Measurements from ENCODE around the gene PDZD7. TPM values are rescaled to one million over a fixed set of nuclear protein-coding genes. Genes with fewer than 3 reads are reported as not detected.

Gene PDZD7
- total and polyA plus RNA-seq, 8 donors = 0.20 to 2.4 (median 0.76) TPM; not detected in 4

DNA sequence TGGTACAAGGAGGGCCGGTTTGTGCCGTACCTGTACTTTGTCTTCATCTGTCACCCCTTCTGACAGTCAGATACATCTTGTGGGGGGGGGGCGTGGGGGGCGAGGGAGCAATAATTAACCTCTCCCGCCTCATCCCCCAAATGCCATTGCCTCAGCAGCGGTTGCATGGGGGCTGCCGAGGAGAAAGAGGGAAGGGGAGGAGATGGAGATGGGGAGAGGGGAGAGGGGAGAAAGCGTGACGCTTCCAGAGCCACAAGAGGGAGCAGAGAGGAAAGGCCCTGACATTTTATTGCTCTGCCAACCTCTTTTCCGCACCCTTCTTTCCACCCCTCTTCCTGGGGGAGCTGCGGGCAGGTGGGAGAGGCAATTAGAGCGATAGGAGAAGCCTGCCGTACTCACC, 42.7 kb upstream of the PDZD7 start:
- no peak overlapping the region for H3K27ac ChIP-seq
- WGBS, 5 donors = 5 to 14% (median 7%) methylated on average over 13 of the region's 13 CpGs
- no peak overlapping the region for H3K4me3 ChIP-seq
- H3K4me1 ChIP-seq = peaks cover 0 to 13% (median 5%) of the 10 kb centered on the region in 4 donors
- H3K27me3 ChIP-seq = peaks cover 0 to 63% (median 28%) of the 10 kb centered on the region in 3 donors
- TF ChIP-seq, protein P1, sequence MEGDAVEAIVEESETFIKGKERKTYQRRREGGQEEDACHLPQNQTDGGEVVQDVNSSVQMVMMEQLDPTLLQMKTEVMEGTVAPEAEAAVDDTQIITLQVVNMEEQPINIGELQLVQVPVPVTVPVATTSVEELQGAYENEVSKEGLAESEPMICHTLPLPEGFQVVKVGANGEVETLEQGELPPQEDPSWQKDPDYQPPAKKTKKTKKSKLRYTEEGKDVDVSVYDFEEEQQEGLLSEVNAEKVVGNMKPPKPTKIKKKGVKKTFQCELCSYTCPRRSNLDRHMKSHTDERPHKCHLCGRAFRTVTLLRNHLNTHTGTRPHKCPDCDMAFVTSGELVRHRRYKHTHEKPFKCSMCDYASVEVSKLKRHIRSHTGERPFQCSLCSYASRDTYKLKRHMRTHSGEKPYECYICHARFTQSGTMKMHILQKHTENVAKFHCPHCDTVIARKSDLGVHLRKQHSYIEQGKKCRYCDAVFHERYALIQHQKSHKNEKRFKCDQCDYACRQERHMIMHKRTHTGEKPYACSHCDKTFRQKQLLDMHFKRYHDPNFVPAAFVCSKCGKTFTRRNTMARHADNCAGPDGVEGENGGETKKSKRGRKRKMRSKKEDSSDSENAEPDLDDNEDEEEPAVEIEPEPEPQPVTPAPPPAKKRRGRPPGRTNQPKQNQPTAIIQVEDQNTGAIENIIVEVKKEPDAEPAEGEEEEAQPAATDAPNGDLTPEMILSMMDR (IDR thresholded peaks at IDR 0.05) = no peak
- no peak for TF ChIP-seq POLR2A (IDR thresholded peaks at IDR 0.05)
- TF ChIP-seq POLR2AphosphoS5 (IDR thresholded peaks at IDR 0.05) = no peak
- no peak for TF ChIP-seq EP300 (IDR thresholded peaks at IDR 0.05)
- H3K36me3 ChIP-seq = no peaks in the 10 kb centered on the region
- DNase-seq = no peak
- no peaks in the 10 kb centered on the region for H3K9me3 ChIP-seq
- intact Hi-C loops (cut with DNase I; ENCODE audit: low total_unique reads) = no loop called here

- 41 to 61% (median 50%) methylated on average over 9 of the region's 9 CpGs for WGBS, 5 donors
- no peak for DNase-seq
- H3K36me3 ChIP-seq = no peaks in the 10 kb centered on the region
- TF ChIP-seq, protein P1 (IDR thresholded peaks at IDR 0.05) = no peak
- no peak overlapping the region for H3K27ac ChIP-seq
- intact Hi-C loops (cut with DNase I; ENCODE audit: low total_unique reads) = no loop called here
- H3K4me3 ChIP-seq = no peak overlapping the region
- H3K4me1 ChIP-seq = peaks cover 0 to 13% (median 5%) of the 10 kb centered on the region in 4 donors
- no peaks in the 10 kb centered on the region for H3K9me3 ChIP-seq
- peaks cover 0 to 59% (median 28%) of the 10 kb centered on the region in 3 donors for H3K27me3 ChIP-seq
Measured at GRCh38 chr10:101072923-101073322, 42.0 kb upstream of the PDZD7 start.

DNA sequence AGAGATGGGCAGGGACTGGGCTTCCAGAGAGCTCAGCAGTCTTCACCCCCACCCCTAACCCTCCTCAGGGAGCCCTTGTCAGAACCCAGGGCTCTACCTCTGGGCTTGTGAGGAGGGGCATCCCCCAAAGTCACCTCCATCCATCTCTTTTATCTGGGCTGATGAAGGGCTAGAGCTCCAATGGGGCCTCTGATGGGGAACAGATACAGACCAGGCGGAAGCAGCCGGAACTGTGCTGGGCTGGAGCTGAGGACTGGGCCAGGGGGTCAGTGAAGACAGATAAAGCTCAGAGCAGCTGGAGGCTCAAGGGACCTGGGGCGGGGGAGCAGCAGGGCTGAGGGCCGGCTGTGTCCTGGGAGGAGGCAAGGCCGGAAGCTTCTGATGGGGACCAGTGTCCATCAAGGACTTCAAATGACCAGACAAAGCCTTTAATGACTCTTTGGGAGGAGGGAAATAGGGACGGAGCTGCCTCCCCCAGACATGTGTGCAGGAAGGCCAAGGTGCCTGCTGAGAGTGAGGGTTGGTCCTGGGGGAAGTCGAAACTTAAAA, 41.0 kb upstream of the PDZD7 start:
- Histone ChIP-seq H3K27ac (peak overlapping the region in 1 of 5 donors; percentile 18), H3K27me3 (peaks cover 0 to 62% (median 28%) of the 10 kb centered on the region in 3 donors), H3K36me3 (no peaks in the 10 kb centered on the region), H3K4me1 (peaks cover 8 to 21% (median 14%) of the 10 kb centered on the region in 4 donors), H3K9me3 (no peaks in the 10 kb centered on the region), H3K4me3 (no peak overlapping the region)
- TF ChIP-seq POLR2A (IDR thresholded peaks at IDR 0.05) (no peak), POLR2AphosphoS5 (IDR thresholded peaks at IDR 0.05) (no peak)
- TF ChIP-seq, protein P1 (IDR thresholded peaks at IDR 0.05) = no peak
- WGBS, 5 donors = 65 to 81% (median 75%) methylated on average over 7 of the region's 7 CpGs
- intact Hi-C loops (cut with DNase I; ENCODE audit: low total_unique reads) = no loop called here
- no peak for DNase-seq

DNA sequence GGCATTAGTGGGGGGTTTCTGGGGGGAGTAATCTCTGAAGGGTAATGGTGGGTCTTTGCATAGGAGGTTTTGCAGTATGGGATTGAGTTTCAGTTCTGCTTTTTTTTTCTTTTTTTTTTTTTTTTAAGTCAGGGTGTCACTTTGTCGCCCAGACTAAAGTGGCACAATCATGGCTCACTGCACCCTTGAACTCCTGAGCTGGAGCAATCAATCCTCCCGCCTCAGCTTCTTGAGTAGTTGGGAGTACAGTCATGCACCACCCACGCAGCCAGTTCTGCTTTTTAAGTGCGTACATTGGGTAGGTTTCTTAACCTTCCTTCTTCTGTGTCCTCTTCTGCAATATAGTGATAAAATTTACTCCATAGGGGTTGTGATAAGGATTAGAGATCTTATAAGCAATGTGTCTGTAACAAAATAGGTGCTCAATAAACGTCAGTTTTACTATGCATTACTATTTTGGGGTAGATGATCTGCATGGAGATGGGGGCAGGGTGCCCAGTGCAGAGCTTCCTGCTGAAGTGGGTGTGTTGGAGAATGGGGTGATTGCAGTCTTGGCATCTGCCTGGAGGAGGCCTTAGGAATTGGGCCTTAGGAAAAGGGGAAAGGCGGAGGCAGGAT, 40.4 kb upstream of the PDZD7 start:
- H3K4me3 ChIP-seq = no peak overlapping the region
- no peaks in the 10 kb centered on the region for H3K9me3 ChIP-seq
- no peak for TF ChIP-seq POLR2AphosphoS5 (IDR thresholded peaks at IDR 0.05)
- TF ChIP-seq, protein P1 (IDR thresholded peaks at IDR 0.05) = no peak
- TF ChIP-seq POLR2A (IDR thresholded peaks at IDR 0.05) = no peak
- H3K27me3 ChIP-seq = peaks cover 0 to 62% (median 27%) of the 10 kb centered on the region in 3 donors
- no peak for DNase-seq
- intact Hi-C loops (cut with DNase I; ENCODE audit: low total_unique reads) = no loop called here
- WGBS, 5 donors = 61 to 78% (median 75%) methylated on average over 6 of the region's 6 CpGs
- H3K4me1 ChIP-seq = peaks cover 13 to 27% (median 20%) of the 10 kb centered on the region in 4 donors
- no peaks in the 10 kb centered on the region for H3K36me3 ChIP-seq
- peak overlapping the region in 2 of 5 donors; percentile 20 to 68 for H3K27ac ChIP-seq

All from stomach (tissue), 9 donors.